Mammary epithelial cell (primary cell): ENCODE results near the gene NAPB.

ENCODE experiments used
- EZH2 ChIP-seq: IDR thresholded peaks from 2 replicates; pipeline ENCODE4 v1.6.1; 2012; ENCODE audit warnings: low read length, inconsistent platforms, borderline replicate concordance
- TF ChIP-seq, protein P1 (sequence below), 2 donors: IDR thresholded peaks in 1 of 2; conservative IDR thresholded peaks in 1 of 2; 2 replicates each; pipeline ENCODE4 v1.5.1; 2011 to 2012; ENCODE audit warnings: inconsistent platforms in 2 of 2, low read length in 2 of 2, mild to moderate bottlenecking in 2 of 2, control low read depth in 1 of 2, low read depth in 1 of 2; ENCODE audit not compliant: insufficient read depth in 1 of 2; ENCODE audit errors: extremely low read depth in 1 of 2

GRCh38 chr20:23375827-23376226 lies 45.5 kb downstream of the NAPB start:
- TF ChIP-seq, protein P1, sequence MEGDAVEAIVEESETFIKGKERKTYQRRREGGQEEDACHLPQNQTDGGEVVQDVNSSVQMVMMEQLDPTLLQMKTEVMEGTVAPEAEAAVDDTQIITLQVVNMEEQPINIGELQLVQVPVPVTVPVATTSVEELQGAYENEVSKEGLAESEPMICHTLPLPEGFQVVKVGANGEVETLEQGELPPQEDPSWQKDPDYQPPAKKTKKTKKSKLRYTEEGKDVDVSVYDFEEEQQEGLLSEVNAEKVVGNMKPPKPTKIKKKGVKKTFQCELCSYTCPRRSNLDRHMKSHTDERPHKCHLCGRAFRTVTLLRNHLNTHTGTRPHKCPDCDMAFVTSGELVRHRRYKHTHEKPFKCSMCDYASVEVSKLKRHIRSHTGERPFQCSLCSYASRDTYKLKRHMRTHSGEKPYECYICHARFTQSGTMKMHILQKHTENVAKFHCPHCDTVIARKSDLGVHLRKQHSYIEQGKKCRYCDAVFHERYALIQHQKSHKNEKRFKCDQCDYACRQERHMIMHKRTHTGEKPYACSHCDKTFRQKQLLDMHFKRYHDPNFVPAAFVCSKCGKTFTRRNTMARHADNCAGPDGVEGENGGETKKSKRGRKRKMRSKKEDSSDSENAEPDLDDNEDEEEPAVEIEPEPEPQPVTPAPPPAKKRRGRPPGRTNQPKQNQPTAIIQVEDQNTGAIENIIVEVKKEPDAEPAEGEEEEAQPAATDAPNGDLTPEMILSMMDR (conservative IDR thresholded peaks at IDR 0.05 in 1 of 2, IDR thresholded peaks at IDR 0.05 in 1 of 2; ENCODE audit: extremely low read depth in 1 of 2, insufficient read depth in 1 of 2, low read depth in 1 of 2, low read length in 2 of 2) = no peak
- no peak for TF ChIP-seq EZH2
